ENCODE measurements around the gene MYO16.
A peak's percentile ranks its signal among the peaks of the same experiment; 100 is the strongest.

Gene MYO16

GRCh38 chr13:108667205-108667604, 37.8 kb downstream of the MYO16 start:
- DNase-seq, result no peak

GRCh38 chr13:108669381-108669780, 40.0 kb downstream of the MYO16 start:
- no peak for DNase-seq

- no peak for DNase-seq
Observed at GRCh38 chr13:108674346-108674745, 44.9 kb downstream of the MYO16 start.

GRCh38 chr13:108674771-108675170, 45.4 kb downstream of the MYO16 start:
- no peak for DNase-seq

- no peak for DNase-seq
Observed at GRCh38 chr13:108676620-108677019, 47.2 kb downstream of the MYO16 start.

GRCh38 chr13:108677806-108678205, 48.4 kb downstream of the MYO16 start:
- DNase-seq, result no peak

GRCh38 chr13:108680011-108680410, 50.6 kb downstream of the MYO16 start:
- no peak for DNase-seq

- no peak for DNase-seq
Observed at GRCh38 chr13:108681986-108682575, 52.7 kb downstream of the MYO16 start.

- no peak for DNase-seq
Observed at GRCh38 chr13:108682714-108683113, 53.3 kb downstream of the MYO16 start.

GRCh38 chr13:108686027-108686426, 56.6 kb downstream of the MYO16 start:
- DNase-seq, result no peak

GRCh38 chr13:108690726-108691125, 61.3 kb downstream of the MYO16 start:
- DNase-seq, result no peak

- no peak for DNase-seq
Observed at GRCh38 chr13:108700422-108701170, 71.2 kb downstream of the MYO16 start.

GRCh38 chr13:108702171-108702570, 72.8 kb downstream of the MYO16 start:
- peak; percentile 2 for DNase-seq

- no peak for DNase-seq
Observed at GRCh38 chr13:108705031-108705430, 75.6 kb downstream of the MYO16 start.

GRCh38 chr13:108707584-108707983, 78.2 kb downstream of the MYO16 start:
- no peak for DNase-seq

GRCh38 chr13:108708921-108709320, 79.5 kb downstream of the MYO16 start:
- no peak for DNase-seq

GRCh38 chr13:108711386-108711785, 82.0 kb downstream of the MYO16 start:
- no peak for DNase-seq

GRCh38 chr13:108725471-108725870, 96.1 kb downstream of the MYO16 start:
- no peak for DNase-seq

GRCh38 chr13:108728370-108728769, 99.0 kb downstream of the MYO16 start:
- peak; percentile 1 for DNase-seq

- no peak for DNase-seq
Observed at GRCh38 chr13:108733022-108733560, 103.7 kb downstream of the MYO16 start.

GRCh38 chr13:108734676-108735075, 105.3 kb downstream of the MYO16 start:
- DNase-seq, result peak; percentile 8

GRCh38 chr13:108741930-108742329, 112.5 kb downstream of the MYO16 start:
- no peak for DNase-seq

- DNase-seq, result no peak
Observed at GRCh38 chr13:108742701-108743451, 113.5 kb downstream of the MYO16 start.

- DNase-seq, result no peak
Observed at GRCh38 chr13:108743522-108743921, 114.1 kb downstream of the MYO16 start.

All from hematopoietic multipotent progenitor cell treated with erythropoietin and hydrocortisone succinate and interleukin-3 and kit ligand, for 6 days (in vitro differentiated cells).